Measurements from ENCODE around the gene PARS2. TPM values are rescaled to one million over a fixed set of nuclear protein-coding genes. Genes with fewer than 3 reads are reported as not detected.

Gene PARS2
- total RNA-seq, 1 experiment from 2014 or later: 9.0 TPM

DNA sequence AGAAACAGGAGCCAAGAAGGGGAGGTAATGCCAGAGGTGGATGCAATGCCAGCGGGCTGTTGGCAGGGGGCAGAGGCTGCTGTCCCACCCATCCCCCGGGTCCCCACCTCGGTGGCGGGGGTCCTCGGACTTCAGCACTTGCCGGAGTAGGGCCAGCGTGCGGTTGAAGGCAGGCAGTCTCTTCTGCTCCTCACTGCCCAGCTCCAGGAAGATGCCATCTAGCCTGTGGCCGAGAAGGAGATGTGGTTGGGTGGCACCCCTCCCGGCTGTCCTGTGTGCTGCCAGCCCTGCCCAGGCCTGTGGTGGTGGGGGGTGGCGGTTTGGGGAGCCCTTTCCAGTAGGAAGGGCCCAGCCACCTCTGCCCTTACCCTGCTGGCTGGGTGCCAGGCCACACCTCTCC, 23.3 kb upstream of the PARS2 start:
- BruUV-seq (replicated peaks): no TSS peak
- Mint-ChIP-seq H3K4me3 (ENCODE audit: low read depth, unreplicated experiment) (no peak overlapping the region), H3K27ac (ENCODE audit: unreplicated experiment) (no peak overlapping the region), H3K9me3 (ENCODE audit: low read depth, unreplicated experiment) (no peaks in the 10 kb centered on the region), H3K4me1 (ENCODE audit: low read depth, unreplicated experiment) (no peaks in the 10 kb centered on the region), H3K36me3 (ENCODE audit: insufficient read depth, unreplicated experiment) (no peaks in the 10 kb centered on the region), H3K27me3 (ENCODE audit: unreplicated experiment) (no peaks in the 10 kb centered on the region)
- intact Hi-C loops (cut with micrococcal nuclease; ENCODE audit: unreplicated experiment): no loop called here
- TF ChIP-seq, protein P1, sequence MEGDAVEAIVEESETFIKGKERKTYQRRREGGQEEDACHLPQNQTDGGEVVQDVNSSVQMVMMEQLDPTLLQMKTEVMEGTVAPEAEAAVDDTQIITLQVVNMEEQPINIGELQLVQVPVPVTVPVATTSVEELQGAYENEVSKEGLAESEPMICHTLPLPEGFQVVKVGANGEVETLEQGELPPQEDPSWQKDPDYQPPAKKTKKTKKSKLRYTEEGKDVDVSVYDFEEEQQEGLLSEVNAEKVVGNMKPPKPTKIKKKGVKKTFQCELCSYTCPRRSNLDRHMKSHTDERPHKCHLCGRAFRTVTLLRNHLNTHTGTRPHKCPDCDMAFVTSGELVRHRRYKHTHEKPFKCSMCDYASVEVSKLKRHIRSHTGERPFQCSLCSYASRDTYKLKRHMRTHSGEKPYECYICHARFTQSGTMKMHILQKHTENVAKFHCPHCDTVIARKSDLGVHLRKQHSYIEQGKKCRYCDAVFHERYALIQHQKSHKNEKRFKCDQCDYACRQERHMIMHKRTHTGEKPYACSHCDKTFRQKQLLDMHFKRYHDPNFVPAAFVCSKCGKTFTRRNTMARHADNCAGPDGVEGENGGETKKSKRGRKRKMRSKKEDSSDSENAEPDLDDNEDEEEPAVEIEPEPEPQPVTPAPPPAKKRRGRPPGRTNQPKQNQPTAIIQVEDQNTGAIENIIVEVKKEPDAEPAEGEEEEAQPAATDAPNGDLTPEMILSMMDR (IDR thresholded peaks at IDR 0.05; ENCODE audit: unreplicated experiment): no peak
- no peak for DNase-seq
- CTCF ChIA-PET: no interaction called here

DNA sequence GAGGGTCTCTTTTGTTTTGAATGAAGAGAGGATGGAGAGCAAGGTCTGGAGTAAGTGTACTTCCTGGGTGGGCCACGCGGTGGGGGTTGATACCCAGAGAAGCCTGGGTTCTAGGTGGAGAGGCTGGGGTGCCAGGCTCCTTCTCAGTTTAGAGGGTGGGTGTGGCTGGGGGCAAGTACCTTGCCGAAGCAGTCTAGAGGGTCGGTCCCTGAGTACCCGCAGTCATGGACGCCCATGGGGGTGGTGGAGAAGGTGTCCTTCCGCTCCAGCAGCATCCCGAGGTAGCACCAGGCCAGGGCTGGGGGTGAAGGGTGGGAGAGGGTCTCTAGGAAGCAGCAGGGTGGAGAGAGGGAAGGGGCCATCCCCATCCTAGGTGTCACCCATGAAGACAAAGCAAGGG, 22.5 kb upstream of the PARS2 start:
- Mint-ChIP-seq H3K9me3 (ENCODE audit: low read depth, unreplicated experiment) (no peaks in the 10 kb centered on the region), H3K36me3 (ENCODE audit: insufficient read depth, unreplicated experiment) (no peaks in the 10 kb centered on the region), H3K4me3 (ENCODE audit: low read depth, unreplicated experiment) (no peak overlapping the region), H3K27me3 (ENCODE audit: unreplicated experiment) (no peaks in the 10 kb centered on the region), H3K4me1 (ENCODE audit: low read depth, unreplicated experiment) (no peaks in the 10 kb centered on the region), H3K27ac (ENCODE audit: unreplicated experiment) (no peak overlapping the region)
- TF ChIP-seq, protein P1 (IDR thresholded peaks at IDR 0.05; ENCODE audit: unreplicated experiment): no peak
- DNase-seq: no peak
- CTCF ChIA-PET: no interaction called here
- intact Hi-C loops (cut with micrococcal nuclease; ENCODE audit: unreplicated experiment): no loop called here
- BruUV-seq (replicated peaks): no TSS peak

DNA sequence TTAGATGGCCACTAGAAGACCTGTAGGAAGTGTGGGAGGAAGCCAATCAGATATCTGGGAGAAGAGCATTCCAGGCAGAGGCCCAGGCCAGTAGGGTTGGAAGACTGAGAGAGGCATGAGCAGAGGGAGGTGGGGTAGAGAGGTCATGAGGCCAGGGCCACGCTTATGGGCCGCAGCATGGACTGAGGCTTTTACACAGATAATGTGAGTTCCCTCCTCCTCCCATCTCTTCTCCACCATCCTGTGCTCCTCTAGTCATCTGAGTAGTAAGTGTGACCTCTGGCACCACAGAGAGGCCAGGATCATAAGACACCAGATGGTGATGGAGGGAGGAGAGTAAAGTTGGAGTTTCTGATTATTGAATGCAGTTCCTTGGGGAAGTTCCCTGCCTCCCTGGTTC, 19.7 kb upstream of the PARS2 start:
- no peaks in the 10 kb centered on the region for H3K4me1 Mint-ChIP-seq (ENCODE audit: low read depth, unreplicated experiment)
- no peaks in the 10 kb centered on the region for H3K9me3 Mint-ChIP-seq (ENCODE audit: low read depth, unreplicated experiment)
- intact Hi-C loops (cut with micrococcal nuclease; ENCODE audit: unreplicated experiment): no loop called here
- TF ChIP-seq, protein P1 (IDR thresholded peaks at IDR 0.05; ENCODE audit: unreplicated experiment): no peak
- DNase-seq: no peak
- no peaks in the 10 kb centered on the region for H3K27me3 Mint-ChIP-seq (ENCODE audit: unreplicated experiment)
- H3K4me3 Mint-ChIP-seq (ENCODE audit: low read depth, unreplicated experiment): no peak overlapping the region
- H3K27ac Mint-ChIP-seq (ENCODE audit: unreplicated experiment): no peak overlapping the region
- CTCF ChIA-PET: interaction anchor here (0.8 kb wide), 1 partner anchor 29 kb away, joined by 3 read pairs; no protein-coding TSS in a partner anchor
- no TSS peak for BruUV-seq (replicated peaks)
- H3K36me3 Mint-ChIP-seq (ENCODE audit: insufficient read depth, unreplicated experiment): no peaks in the 10 kb centered on the region

DNA sequence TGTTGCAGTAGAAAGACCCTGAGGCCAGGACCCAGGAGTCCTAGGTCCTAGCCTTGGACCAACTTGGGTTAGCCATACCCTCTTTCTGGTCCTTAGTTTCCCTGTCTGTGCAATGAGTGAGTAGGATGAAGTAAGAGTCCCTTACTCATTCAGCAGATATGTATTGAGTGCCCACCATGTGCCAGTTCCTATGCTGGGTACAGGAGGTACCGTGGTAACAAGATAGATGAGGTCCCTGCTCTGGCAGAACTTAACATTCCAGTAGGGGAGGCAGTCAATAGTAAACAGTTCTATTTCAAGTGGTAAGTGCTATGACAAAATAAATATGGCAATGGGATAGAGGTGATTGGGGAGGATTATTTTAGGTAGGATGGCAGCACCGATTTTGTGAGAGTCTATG, 18.3 kb upstream of the PARS2 start:
- Mint-ChIP-seq H3K4me3 (ENCODE audit: low read depth, unreplicated experiment) (no peak overlapping the region), H3K9me3 (ENCODE audit: low read depth, unreplicated experiment) (no peaks in the 10 kb centered on the region), H3K27me3 (ENCODE audit: unreplicated experiment) (no peaks in the 10 kb centered on the region), H3K4me1 (ENCODE audit: low read depth, unreplicated experiment) (no peaks in the 10 kb centered on the region), H3K27ac (ENCODE audit: unreplicated experiment) (no peak overlapping the region), H3K36me3 (ENCODE audit: insufficient read depth, unreplicated experiment) (no peaks in the 10 kb centered on the region)
- TF ChIP-seq, protein P1 (IDR thresholded peaks at IDR 0.05; ENCODE audit: unreplicated experiment): no peak
- CTCF ChIA-PET: no interaction called here
- DNase-seq: no peak
- intact Hi-C loops (cut with micrococcal nuclease; ENCODE audit: unreplicated experiment): no loop called here
- BruUV-seq (replicated peaks): no TSS peak

All from Calu3 (cell line).